ENCODE data around the gene ZNF658. TPM values are rescaled to one million over a fixed set of nuclear protein-coding genes. Genes with fewer than 3 reads are reported as not detected.
"Not testable (repeated sequence)": the region's sequence is repeated elsewhere in the genome, so short reads cannot be mapped to it uniquely, and the experiment has no call there.

ZNF658 gene
- 3.6 and 6.7 TPM in 2 replicates for total RNA-seq

DNA sequence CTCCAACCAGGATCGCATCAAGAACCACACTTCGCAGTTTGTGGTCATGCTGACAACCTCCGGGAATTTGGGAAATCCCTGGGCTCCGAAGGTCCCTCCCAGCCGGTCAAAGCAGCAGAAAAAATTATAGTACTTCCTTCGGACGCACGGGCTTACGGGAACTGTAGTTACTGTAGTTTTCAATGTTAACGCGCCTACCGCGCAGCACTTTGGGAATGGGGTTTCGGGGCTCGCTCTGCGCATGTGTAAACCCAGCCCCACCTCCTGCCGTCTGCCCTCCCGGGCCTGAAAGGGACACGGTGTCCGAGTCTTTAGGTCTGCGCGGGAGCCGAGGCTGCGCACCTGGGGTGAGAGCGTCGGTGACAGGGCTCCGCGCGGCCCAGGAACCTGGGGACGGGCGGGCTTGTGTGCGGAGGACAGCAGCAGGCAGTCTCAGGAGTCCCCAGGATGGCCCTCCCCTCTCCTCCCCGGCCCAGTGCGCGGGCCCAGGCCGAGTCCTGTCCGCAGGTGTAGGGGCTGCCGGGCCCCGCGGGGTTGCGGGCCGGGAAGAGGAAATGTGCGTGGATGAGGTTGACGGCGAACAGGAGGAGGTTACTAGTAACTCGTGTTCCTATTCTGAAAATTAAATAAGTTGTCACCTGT lies at the start of gene ZNF658:
Gene ZNF658, plus strand, starts transcription at position 236 of the 642 bp plus-strand sequence. CDS start 2,837 bp downstream, outside the sequence.
- DNase-seq (ENCODE audit: low read depth) = peak; percentile 89

DNA sequence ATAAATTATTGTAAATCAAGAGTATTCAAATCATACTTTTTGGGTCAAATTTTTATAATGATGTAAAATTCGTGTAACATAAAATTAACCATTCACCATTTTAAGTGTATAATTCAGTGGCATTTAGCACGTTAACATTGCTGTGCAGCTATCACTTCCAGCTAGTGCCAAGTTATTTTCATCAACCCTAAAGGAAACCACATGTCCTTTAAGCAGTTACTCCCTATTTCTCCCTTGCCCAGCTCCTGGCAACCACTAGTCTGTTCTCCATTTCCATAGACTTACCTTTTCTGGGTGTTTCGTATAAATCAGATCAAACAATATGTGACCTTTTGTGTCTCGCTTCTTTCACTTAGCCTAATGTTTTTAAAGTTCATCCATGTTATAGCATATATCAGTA lies 38.8 kb upstream of the ZNF658 start:
- not testable (repeated sequence) for DNase-seq (ENCODE audit: low read depth)

DNA sequence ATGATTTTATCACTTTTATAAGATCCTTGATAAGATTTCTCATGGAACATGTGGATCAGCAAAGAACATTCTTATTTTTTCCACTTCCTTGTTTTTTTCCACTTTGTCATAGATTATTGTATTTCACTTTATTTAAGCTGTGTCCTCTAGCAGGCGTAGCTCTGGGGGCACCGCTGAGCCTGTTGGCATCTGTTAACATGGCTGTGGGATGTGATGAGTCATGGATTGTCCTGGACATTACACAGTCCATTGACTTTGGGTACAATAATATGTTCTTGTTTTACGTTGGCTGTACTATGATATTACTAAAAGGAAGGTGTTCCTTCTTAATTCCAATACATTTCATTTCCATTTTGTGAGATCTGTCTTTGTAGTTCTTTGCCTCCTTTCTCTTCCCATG lies 31.9 kb upstream of the ZNF658 start:
- not testable (repeated sequence) for DNase-seq (ENCODE audit: low read depth)

DNA sequence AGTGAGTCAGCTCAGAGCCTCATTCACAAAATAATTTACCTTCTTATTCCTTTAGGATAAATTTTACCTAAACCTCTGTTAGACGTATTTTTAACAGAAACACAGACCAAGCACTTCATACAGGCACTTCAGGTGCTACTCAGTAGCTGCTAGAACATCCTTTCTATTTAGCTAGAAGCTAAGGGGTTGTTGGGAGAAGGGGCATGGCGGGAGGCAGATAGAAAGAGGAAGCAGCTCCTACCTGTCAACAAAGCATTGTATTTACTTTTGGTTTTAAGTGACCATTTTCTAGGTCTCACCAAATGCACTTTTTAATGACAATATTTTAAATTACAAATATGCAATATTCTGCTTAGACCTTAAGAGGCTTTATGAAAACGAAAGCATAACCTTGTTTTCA lies 19.9 kb upstream of the ZNF658 start:
- DNase-seq (ENCODE audit: low read depth) = not testable (repeated sequence)

DNA sequence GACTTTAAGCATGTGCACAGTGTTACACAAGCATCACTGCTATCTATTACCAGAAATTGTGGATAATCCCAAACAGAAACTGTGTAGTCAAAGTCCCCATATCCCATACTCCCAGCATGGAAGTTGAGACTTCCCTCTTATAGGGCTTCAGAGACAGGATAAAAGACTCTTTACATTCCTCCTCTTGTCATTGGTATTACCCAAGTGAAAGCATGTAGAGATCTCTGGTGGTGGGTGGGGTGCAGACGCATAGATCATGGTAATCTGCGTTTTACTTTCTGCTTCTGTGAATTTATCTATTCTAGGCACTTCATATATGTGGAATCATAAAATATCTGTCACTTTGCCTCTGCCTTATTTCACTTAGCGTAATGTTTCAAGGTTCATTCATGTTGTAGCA lies 18.7 kb upstream of the ZNF658 start:
- DNase-seq (ENCODE audit: low read depth) = not testable (repeated sequence)

DNA sequence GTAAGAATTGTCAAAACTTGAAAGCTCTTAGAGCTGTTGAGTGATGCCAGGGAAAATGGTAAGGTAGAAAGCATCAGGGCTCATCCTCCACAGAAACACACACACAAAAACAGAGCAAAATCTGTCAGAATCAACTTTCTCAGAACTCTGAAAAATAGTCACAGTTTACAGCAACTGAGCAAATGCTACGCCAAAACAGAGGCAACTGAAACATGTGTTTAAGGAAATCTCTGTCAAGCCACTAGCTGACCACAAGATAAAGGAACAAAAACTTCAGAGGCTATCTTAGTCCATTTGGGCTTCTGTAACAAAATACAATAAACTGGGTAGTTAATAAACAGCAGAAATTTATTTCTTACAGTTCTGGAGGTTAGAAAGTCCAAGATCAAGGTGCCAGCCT lies 10.2 kb upstream of the ZNF658 start:
- not testable (repeated sequence) for DNase-seq (ENCODE audit: low read depth)

DNA sequence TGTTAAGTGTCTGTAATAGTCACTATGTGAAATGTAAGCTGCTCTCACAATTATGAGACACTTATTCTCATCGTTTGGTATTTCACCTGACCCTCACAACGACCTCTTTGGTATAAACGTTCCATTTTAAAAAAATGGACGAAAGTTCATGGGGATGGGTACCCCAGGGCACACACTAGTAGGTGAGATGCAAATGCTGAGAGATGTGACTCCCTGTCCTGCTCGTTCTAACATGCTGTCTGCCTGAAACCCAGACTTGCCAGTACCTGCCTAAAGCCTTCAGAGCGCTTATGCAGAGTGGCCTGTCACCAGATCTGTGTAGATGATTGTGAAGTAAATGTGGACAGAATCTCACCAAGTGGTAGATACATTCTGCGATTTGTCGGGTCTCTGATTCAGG lies 616 bp downstream of the ZNF658 start:
- DNase-seq (ENCODE audit: low read depth) = peak; percentile 0

DNA sequence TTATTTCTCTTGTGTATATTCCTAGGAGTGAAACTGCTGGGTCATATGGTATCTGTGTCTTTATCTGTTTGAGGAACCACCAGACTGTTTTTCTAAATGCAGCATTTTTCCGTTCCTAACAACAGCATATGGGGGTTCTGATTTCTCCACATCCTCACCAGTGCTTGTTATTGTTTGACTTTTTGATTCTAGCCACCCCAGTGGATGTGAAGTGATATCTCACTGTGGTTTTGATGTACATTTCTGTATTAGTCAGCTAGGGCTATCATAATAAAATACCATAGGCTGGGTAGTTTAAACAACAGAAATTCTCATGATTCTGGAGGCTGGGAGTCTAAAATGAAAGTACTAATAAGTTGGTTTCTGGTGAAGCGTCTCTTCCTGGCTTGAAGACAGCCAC lies 9.0 kb downstream of the ZNF658 start:
- DNase-seq (ENCODE audit: low read depth) = not testable (repeated sequence)

DNA sequence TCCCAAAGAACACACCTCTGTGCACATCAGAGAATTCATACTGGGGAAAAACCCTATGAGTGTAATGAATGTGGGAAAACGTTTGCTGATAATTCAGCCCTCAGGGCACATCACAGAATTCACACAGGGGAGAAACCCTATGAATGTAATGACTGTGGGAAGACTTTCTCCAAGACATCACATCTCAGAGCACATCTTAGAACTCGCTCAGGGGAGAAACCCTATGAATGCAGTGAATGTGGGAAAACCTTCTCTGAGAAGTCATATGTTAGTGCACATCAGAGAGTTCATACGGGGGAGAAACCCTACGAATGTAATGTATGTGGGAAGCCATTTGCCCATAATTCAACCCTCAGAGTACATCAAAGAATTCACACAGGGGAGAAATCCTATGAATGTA lies 19.5 kb downstream of the ZNF658 start:
- DNase-seq (ENCODE audit: low read depth) = not testable (repeated sequence)

DNA sequence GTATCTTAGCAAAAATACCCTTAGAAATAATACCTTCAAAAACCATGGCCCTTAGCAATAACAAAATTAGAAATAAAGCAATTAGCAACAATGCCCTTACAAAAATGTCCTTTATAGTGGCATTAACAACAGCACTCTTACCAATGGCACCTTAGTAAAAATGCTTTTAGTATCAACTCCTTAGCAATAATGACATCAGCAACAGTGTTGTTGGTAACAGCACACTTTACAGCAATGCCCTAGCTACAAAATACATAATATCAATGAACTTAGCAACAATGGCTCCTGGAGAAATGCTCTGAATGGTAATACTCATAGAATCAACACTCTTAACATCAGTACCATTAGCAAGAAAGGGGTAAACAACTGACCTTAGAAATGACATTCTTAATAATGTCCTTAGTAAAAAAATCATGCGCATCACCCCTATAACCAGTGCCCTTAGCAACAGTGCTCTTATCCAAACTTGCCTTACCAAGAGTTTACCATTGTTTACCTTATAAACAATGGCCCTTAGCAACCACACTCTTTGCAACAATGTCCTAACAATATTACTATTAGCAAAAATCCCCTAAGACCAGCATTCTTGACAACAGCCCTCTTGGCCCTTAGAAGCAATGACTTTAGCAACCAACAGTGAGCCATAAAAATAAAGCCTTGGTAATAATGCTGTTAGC lies 35.8 kb downstream of the ZNF658 start:
- not testable (repeated sequence) for DNase-seq (ENCODE audit: low read depth)

DNA sequence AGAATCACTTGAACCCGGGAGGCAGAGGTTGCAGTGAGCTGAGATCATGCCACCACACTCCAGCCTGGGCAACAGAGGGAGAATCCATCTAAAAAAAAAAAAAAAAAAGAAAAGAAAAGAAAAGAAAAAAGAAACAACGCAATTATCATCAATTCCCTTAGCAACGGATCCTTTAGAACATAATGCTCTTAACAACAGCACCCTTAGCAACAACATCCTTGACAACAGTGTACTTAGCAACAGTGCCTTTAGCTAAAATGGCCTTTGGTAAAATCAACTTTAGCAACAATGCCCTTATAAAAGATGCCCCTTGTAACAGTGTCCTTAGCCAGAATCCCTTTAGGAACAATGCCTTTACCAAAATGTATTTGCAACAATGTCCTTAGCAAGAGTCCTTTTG lies 37.1 kb downstream of the ZNF658 start:
- DNase-seq (ENCODE audit: low read depth) = not testable (repeated sequence)

DNA sequence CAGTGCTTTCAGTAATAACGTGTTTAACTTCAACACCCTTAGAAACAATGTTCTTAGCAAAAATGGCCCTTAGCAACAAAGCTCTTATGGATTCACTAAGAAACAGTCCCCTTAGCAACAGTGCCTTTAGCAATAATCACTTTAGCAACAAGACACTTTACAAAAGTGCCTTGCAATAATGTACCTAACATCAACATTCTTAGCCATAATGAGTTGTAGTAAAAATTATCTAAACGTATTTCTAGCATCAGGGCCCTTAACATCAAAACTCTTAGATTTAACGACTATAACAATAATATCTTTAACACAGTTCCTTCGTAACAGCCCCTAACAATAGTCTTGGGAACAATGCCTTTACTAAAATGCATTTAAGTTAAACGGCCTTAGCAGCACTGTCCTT lies 37.8 kb downstream of the ZNF658 start:
- not testable (repeated sequence) for DNase-seq (ENCODE audit: low read depth)

DNA sequence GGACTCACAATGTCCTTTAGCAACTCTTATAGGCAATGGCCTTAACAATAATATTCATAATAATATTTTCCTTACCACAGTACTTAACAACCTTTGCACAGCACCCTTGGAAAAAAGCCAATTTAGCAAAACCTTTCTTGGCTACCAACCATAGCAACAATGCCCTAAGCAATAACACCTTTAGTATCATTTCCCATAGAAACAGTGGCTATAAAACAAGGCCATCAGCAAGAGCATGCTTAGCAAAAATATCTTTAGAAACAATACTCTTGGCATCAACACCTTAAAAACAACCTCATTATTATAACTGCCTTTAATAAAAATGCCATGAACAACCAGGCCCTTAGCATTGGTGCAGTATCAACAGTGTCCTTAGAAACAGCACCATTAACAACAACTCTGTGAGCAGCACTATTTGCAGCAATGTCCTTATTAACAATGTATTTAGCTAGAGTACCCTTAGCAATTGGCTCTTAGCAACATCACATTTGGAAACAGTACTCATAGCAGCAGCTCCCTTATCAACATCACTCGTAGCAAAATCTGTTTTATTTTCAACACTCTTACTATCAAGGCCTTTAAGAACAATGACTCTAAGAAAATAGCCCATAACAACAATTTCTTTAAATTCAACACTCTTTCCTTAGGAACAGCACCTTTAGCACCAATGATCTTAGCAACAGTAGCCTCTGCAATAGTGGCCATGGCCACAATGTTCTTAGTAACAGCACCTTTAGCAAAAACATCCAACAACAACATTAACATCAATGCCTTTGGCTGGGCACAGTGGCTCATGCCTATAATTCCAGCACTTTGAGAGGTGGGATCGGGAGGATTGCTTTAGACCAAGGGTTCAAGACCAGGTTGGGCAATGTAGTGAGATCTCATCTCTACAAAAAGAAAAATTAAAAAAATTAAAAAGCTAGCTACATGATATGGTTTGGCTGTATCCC lies 39.6 kb downstream of the ZNF658 start:
- DNase-seq (ENCODE audit: low read depth) = not testable (repeated sequence)

DNA sequence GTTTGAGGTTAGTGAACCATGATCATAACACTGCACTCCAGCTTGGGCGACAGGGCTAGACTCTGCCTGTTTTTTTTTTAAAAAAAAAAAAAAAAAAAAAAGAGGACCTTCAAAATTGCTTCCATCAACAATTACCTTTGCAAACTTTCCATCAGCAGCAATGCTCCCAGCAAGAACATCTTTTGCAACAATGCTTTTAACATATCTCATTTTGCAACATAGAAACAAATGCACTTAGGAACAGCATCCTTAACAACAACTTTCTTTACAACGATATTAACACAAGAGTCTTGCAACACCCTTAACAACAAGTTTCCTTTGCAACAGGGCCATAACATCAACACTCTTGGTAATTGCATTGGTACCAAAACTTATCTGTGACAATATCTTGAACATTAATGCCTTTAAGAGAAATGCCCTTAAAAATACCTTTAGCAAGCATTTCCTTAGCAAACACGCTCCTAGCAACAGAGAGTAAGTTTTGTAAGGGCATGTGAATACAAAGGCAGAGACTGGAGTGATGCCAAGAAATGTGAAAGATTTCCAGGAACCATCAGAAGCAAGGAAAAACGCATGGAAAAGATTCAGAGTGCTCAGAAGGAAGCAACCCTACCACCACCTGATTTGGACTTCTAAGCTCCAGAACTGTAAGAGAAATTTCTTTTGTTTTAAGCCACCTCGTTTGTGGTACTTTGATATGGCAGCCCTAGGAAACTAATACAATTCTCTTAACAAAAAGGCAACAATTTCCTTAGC lies 42.1 kb downstream of the ZNF658 start:
- DNase-seq (ENCODE audit: low read depth) = peak; percentile 30

DNA sequence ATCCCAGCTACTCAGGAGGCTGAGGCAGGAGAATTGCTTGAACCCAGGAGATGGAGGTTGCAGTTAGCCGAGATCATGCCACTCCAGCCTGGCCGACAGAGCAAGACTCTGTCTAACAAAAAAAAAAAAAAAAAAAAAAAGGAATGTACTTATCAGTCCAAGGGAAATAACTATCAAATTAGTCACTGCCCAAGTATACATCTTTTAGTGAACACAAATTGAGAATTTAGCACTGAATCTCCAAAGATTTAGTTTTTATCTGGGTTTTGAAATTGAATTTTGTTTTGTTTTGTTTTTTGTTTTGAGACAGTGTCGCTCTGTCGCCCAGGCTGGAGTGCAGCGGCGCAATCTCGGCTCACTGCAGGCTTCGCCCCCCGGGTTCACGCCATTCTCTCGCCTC lies 52.1 kb downstream of the ZNF658 start:
- DNase-seq (ENCODE audit: low read depth) = not testable (repeated sequence)

Other genes with a start within 250 kb of the ZNF658 start
- not detected in 2 replicates for gene SPATA31A3, start 91.8 kb downstream of the ZNF658 start, total RNA-seq